ENCODE results near the gene SLC15A4. TPM values are rescaled to one million over a fixed set of nuclear protein-coding genes. Genes with fewer than 3 reads are reported as not detected.

The SLC15A4 gene
- polyA plus RNA-seq, 3 donors = 5.4 to 46.6 (median 14.8) TPM

- H3K27me3 ChIP-seq (ENCODE audit: control insufficient read depth in 2 of 2, insufficient read depth in 2 of 2, low read length in 2 of 2) = no peaks in the 10 kb centered on the region
- Mint-ChIP-seq H3K27me3 (ENCODE audit: low read depth in 3 of 3) (no peaks in the 10 kb centered on the region), H3K4me1 (peaks cover 65% of the 10 kb centered on the region), H3K4me3 (peak overlapping the region; percentile 34 to 69), H3K27ac (peak overlapping the region; percentile 87 to 94 (median 92)), H3K9me3 (no peaks in the 10 kb centered on the region), H3K36me3 (peaks cover 38 to 51% of the 10 kb centered on the region in 2 donors)
- no peak overlapping the region for H3K4me3 ChIP-seq (replicated peaks in 1 of 3; ENCODE audit: low read depth in 2 of 3, low read length in 3 of 3)
- TF ChIP-seq, protein P1, sequence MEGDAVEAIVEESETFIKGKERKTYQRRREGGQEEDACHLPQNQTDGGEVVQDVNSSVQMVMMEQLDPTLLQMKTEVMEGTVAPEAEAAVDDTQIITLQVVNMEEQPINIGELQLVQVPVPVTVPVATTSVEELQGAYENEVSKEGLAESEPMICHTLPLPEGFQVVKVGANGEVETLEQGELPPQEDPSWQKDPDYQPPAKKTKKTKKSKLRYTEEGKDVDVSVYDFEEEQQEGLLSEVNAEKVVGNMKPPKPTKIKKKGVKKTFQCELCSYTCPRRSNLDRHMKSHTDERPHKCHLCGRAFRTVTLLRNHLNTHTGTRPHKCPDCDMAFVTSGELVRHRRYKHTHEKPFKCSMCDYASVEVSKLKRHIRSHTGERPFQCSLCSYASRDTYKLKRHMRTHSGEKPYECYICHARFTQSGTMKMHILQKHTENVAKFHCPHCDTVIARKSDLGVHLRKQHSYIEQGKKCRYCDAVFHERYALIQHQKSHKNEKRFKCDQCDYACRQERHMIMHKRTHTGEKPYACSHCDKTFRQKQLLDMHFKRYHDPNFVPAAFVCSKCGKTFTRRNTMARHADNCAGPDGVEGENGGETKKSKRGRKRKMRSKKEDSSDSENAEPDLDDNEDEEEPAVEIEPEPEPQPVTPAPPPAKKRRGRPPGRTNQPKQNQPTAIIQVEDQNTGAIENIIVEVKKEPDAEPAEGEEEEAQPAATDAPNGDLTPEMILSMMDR (IDR thresholded peaks at IDR 0.05) = no peak
- H3K27ac ChIP-seq (ENCODE audit: low read depth in 1 of 2, low read length in 2 of 2) = peak overlapping the region; percentile 82
- H2AFZ ChIP-seq (ENCODE audit: insufficient read depth, low read depth, low read length, poor library complexity, severe bottlenecking) = no peak overlapping the region
- peak overlapping the region; percentile 10 for H3K9ac ChIP-seq (ENCODE audit: insufficient read depth, low read length, poor library complexity, severe bottlenecking)
- peaks cover 69 to 78% of the 10 kb centered on the region in 2 donors for H3K4me1 ChIP-seq (ENCODE audit: control insufficient read depth in 1 of 2, insufficient read depth in 2 of 2, low read length in 2 of 2)
- peaks cover 12 to 25% of the 10 kb centered on the region in 2 donors for H3K36me3 ChIP-seq (replicated peaks in 1 of 2; ENCODE audit: control insufficient read depth in 1 of 2, insufficient read depth in 2 of 2, low read length in 2 of 2)
- peaks cover 65% of the 10 kb centered on the region for H4K20me1 ChIP-seq (ENCODE audit: insufficient read depth, low read length)
- peaks cover 100% of the 10 kb centered on the region for H3K79me2 ChIP-seq (ENCODE audit: insufficient read depth, low read length)
- intact Hi-C loops (cut with micrococcal nuclease) = loop anchor here in 1 of 2 donors (5.0 kb wide), 1 partner anchor 34 kb away; the partner anchor contains the start of gene GLT1D1
- WGBS (ENCODE audit: insufficient coverage) = 87% methylated on average over 7 of the region's 13 CpGs
- DNase-seq = peak in 2 of 3 donors; percentile 27 to 50
- peak overlapping the region; percentile 52 for H3K4me2 ChIP-seq (replicated peaks; ENCODE audit: extremely low read depth, low read length, poor library complexity, severe bottlenecking)
- no peaks in the 10 kb centered on the region for H3K9me3 ChIP-seq (replicated peaks in 1 of 2; ENCODE audit: control insufficient read depth in 1 of 2, insufficient read depth in 1 of 2, low read length in 2 of 2)
Measured at GRCh38 chr12:128818065-128819022, 5.4 kb downstream of the SLC15A4 start.

GRCh38 chr12:128817111-128818015 is 6.4 kb downstream of the SLC15A4 start:
- Mint-ChIP-seq H3K27ac (peak overlapping the region; percentile 87 to 94 (median 92)), H3K4me3 (peak overlapping the region; percentile 18 to 69), H3K9me3 (no peaks in the 10 kb centered on the region), H3K36me3 (peaks cover 48 to 61% of the 10 kb centered on the region in 2 donors), H3K4me1 (peaks cover 63% of the 10 kb centered on the region), H3K27me3 (ENCODE audit: low read depth in 3 of 3) (no peaks in the 10 kb centered on the region)
- peak overlapping the region in 1 of 3 experiments; percentile 41 for H3K4me3 ChIP-seq (replicated peaks in 1 of 3; ENCODE audit: low read depth in 2 of 3, low read length in 3 of 3)
- peak overlapping the region; percentile 82 for H3K27ac ChIP-seq (ENCODE audit: low read depth in 1 of 2, low read length in 2 of 2)
- peak overlapping the region; percentile 10 for H3K9ac ChIP-seq (ENCODE audit: insufficient read depth, low read length, poor library complexity, severe bottlenecking)
- intact Hi-C loops (cut with micrococcal nuclease) = loop anchor here in 1 of 2 donors (5.0 kb wide), 1 partner anchor 35 kb away; the partner anchor contains the start of gene GLT1D1
- DNase-seq = peak; percentile 66 to 84 (median 67)
- 0% methylated on average over 3 of the region's 8 CpGs for WGBS (ENCODE audit: insufficient coverage)
- H3K27me3 ChIP-seq (ENCODE audit: control insufficient read depth in 2 of 2, insufficient read depth in 2 of 2, low read length in 2 of 2) = no peaks in the 10 kb centered on the region
- no peak overlapping the region for H2AFZ ChIP-seq (ENCODE audit: insufficient read depth, low read depth, low read length, poor library complexity, severe bottlenecking)
- no peaks in the 10 kb centered on the region for H3K9me3 ChIP-seq (replicated peaks in 1 of 2; ENCODE audit: control insufficient read depth in 1 of 2, insufficient read depth in 1 of 2, low read length in 2 of 2)
- peak overlapping the region; percentile 52 for H3K4me2 ChIP-seq (replicated peaks; ENCODE audit: extremely low read depth, low read length, poor library complexity, severe bottlenecking)
- peaks cover 100% of the 10 kb centered on the region for H3K79me2 ChIP-seq (ENCODE audit: insufficient read depth, low read length)
- TF ChIP-seq, protein P1 (IDR thresholded peaks at IDR 0.05) = no peak
- peaks cover 61 to 68% of the 10 kb centered on the region in 2 donors for H3K4me1 ChIP-seq (ENCODE audit: control insufficient read depth in 1 of 2, insufficient read depth in 2 of 2, low read length in 2 of 2)
- H3K36me3 ChIP-seq (replicated peaks in 1 of 2; ENCODE audit: control insufficient read depth in 1 of 2, insufficient read depth in 2 of 2, low read length in 2 of 2) = peaks cover 22 to 35% of the 10 kb centered on the region in 2 donors
- H4K20me1 ChIP-seq (ENCODE audit: insufficient read depth, low read length) = peaks cover 75% of the 10 kb centered on the region

All from CD14-positive monocyte (primary cell).